ENCODE results near the gene HSD3B7.

The HSD3B7 gene

DNA sequence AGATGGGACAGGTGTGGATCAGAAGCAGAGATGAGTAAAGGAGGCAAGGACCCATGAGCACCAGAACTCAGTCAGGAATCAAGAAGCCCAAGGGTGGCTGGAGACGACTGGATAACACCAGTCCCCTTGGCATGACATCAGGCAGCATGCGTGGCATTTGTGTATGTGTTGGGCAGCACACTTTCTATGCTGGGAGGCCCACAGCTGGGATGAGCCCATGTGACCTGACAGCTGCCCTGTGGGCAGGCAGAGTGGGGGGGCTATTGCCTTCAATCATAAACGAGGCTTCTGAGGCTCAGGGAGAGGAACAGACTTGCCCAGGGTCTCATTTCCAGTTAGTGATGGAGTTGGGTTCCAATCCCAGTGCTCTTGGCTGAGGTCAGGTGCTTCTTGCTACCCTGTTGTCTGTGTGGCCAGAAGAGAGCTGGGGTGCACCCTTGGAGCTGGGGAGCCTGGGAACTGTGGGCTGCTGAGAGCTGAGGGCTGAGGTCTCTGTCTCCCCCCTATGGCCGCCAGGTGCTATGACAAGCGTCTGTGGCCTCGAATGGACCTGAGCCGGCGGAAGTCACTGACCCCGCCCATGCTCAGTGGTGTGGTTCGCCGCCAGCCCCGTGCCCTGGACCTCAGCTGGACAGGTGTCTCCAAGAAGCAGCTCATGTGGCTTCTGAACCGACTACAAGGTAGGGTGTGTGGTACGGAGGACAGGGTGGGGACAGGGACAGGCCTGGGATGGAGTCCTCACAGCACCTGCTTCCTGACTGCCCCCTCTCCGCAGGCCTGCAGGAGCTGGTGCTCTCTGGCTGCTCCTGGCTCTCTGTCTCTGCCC lies 43.2 kb upstream of the HSD3B7 start:
- TF ChIP-seq PPARA (CRISPR knock-in tag; IDR thresholded peaks at IDR 0.05; ENCODE audit: borderline replicate concordance): no peak
- no peak for TF ChIP-seq ESRRG (CRISPR knock-in tag; IDR thresholded peaks at IDR 0.05)
- TF ChIP-seq, protein P1, sequence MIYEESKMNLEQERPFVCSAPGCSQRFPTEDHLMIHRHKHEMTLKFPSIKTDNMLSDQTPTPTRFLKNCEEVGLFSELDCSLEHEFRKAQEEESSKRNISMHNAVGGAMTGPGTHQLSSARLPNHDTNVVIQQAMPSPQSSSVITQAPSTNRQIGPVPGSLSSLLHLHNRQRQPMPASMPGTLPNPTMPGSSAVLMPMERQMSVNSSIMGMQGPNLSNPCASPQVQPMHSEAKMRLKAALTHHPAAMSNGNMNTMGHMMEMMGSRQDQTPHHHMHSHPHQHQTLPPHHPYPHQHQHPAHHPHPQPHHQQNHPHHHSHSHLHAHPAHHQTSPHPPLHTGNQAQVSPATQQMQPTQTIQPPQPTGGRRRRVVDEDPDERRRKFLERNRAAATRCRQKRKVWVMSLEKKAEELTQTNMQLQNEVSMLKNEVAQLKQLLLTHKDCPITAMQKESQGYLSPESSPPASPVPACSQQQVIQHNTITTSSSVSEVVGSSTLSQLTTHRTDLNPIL (CRISPR knock-in tag; IDR thresholded peaks at IDR 0.05; ENCODE audit: low read depth): no peak
- TF ChIP-seq OSR1 (CRISPR knock-in tag; IDR thresholded peaks at IDR 0.05): no peak
- no peak for TF ChIP-seq RARB (CRISPR knock-in tag; IDR thresholded peaks at IDR 0.05)
- no peak for TF ChIP-seq BACH2 (CRISPR knock-in tag; IDR thresholded peaks at IDR 0.05; ENCODE audit: borderline replicate concordance)
- no peak for TF ChIP-seq ZNF8 (CRISPR knock-in tag; IDR thresholded peaks at IDR 0.05)
- TF ChIP-seq ZC3H10 (CRISPR knock-in tag; IDR thresholded peaks at IDR 0.05): no peak
- no peak for TF ChIP-seq ZNF565 (CRISPR knock-in tag; conservative IDR thresholded peaks at IDR 0.05; ENCODE audit: low read depth)
- TF ChIP-seq ZFP30 (CRISPR knock-in tag; IDR thresholded peaks at IDR 0.05): no peak
- TF ChIP-seq, protein P2, sequence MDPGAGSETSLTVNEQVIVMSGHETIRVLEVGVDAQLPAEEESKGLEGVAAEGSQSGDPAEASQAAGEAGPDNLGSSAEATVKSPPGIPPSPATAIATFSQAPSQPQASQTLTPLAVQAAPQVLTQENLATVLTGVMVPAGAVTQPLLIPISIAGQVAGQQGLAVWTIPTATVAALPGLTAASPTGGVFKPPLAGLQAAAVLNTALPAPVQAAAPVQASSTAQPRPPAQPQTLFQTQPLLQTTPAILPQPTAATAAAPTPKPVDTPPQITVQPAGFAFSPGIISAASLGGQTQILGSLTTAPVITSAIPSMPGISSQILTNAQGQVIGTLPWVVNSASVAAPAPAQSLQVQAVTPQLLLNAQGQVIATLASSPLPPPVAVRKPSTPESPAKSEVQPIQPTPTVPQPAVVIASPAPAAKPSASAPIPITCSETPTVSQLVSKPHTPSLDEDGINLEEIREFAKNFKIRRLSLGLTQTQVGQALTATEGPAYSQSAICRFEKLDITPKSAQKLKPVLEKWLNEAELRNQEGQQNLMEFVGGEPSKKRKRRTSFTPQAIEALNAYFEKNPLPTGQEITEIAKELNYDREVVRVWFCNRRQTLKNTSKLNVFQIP (CRISPR knock-in tag; IDR thresholded peaks at IDR 0.05; ENCODE audit: borderline replicate concordance, low read depth): no peak
- TF ChIP-seq TCF4 (CRISPR knock-in tag; IDR thresholded peaks at IDR 0.05; ENCODE audit: borderline replicate concordance): no peak
- ATAC-seq: peak; percentile 94

DNA sequence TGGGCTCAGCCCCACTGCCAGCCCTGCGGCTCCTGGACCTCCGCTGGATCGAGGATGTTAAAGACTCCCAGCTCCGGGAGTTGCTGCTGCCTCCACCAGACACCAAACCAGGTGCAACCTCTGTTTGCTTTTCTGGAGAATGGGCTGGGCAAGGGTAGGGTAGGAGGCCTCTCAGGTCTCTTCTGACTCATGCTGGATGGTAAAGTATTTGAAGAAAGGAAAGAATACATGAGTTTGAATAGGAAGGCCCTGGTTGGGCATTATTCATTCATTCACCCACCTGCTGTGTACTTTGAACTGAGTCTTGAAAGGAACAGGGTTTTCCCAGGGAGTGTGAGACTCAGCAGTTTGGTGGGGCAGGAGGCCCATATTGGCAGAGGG lies 42.6 kb upstream of the HSD3B7 start:
- no peak for ATAC-seq
- TF ChIP-seq ZFP3 (CRISPR knock-in tag; IDR thresholded peaks at IDR 0.05) (peak; percentile 79), ZNF70 (CRISPR knock-in tag; IDR thresholded peaks at IDR 0.05) (no peak)

DNA sequence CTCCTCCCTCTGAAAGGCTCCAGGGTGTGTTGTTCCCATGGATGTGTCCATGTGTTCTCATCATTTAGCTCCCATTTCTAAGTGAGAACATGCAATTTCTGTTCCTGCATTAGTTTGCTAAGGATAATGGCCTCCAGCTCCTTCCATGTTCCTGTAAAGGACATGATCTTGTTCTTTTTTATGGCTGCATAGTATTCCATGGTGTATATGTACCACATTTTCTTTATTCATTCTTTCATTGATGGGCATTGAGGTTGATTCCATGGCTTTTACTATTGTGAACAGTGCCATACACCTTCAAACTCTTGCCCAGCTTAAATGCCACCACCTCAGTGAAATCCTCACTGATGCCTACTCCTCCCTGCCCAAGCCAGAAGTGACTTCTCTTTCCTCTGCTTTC lies 40.7 kb upstream of the HSD3B7 start:
- TF ChIP-seq ESRRG (CRISPR knock-in tag; IDR thresholded peaks at IDR 0.05) (no peak), ZNF8 (CRISPR knock-in tag; IDR thresholded peaks at IDR 0.05) (peak; percentile 54; the same call in 1 of the 2 replicates), ARNTL (CRISPR knock-in tag; IDR thresholded peaks at IDR 0.05; ENCODE audit: borderline replicate concordance, low read depth) (no peak), ZFP30 (CRISPR knock-in tag; IDR thresholded peaks at IDR 0.05) (no peak), ISL1 (CRISPR knock-in tag; IDR thresholded peaks at IDR 0.05) (no peak)
- TF ChIP-seq, protein P2 (CRISPR knock-in tag; IDR thresholded peaks at IDR 0.05; ENCODE audit: borderline replicate concordance, low read depth): no peak
- no peak for ATAC-seq

DNA sequence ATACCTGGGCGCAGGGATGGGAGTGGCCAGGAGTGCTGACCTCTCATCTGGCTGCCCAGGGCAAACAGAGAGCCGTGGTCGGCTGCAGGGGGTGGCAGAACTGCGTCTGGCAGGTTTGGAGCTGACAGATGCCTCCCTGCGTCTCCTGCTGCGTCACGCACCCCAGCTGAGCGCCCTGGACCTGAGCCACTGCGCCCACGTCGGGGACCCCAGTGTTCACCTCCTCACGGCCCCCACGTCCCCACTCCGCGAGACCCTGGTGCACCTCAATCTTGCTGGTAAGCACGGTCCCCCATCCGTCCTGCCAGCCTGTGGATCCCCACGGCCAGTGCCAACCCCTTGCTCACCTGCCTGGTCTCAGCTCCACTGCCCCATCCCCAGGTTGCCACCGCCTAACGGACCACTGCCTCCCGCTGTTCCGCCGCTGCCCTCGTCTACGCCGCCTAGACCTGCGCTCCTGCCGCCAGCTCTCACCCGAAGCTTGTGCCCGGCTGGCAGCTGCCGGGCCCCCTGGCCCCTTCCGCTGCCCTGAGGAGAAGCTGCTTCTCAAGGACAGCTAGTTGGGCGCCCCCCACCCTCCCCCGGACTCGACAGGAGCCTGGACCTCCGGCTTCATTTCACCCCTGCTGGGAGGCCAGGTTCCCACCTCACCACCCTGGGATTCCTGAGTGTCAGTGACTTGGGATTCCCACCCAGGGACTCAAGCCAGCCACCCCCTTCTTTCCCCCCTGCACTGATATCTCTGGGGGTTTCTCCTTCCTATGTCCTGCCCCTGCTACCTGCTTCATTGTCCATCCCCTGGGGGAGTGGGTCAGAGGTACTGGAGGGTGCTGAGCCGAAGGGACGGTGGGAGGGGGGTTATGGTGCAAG lies 38.1 kb upstream of the HSD3B7 start:
- TF ChIP-seq ZFP30 (CRISPR knock-in tag; IDR thresholded peaks at IDR 0.05): no peak
- TF ChIP-seq ARNTL (CRISPR knock-in tag; IDR thresholded peaks at IDR 0.05; ENCODE audit: borderline replicate concordance, low read depth): no peak
- no peak for TF ChIP-seq ISL1 (CRISPR knock-in tag; IDR thresholded peaks at IDR 0.05)
- no peak for TF ChIP-seq ESRRG (CRISPR knock-in tag; IDR thresholded peaks at IDR 0.05)
- TF ChIP-seq, protein P3, sequence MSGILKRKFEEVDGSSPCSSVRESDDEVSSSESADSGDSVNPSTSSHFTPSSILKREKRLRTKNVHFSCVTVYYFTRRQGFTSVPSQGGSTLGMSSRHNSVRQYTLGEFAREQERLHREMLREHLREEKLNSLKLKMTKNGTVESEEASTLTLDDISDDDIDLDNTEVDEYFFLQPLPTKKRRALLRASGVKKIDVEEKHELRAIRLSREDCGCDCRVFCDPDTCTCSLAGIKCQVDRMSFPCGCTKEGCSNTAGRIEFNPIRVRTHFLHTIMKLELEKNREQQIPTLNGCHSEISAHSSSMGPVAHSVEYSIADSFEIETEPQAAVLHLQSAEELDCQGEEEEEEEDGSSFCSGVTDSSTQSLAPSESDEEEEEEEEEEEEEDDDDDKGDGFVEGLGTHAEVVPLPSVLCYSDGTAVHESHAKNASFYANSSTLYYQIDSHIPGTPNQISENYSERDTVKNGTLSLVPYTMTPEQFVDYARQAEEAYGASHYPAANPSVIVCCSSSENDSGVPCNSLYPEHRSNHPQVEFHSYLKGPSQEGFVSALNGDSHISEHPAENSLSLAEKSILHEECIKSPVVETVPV (CRISPR knock-in tag; IDR thresholded peaks at IDR 0.05): no peak
- no peak for TF ChIP-seq BACH2 (CRISPR knock-in tag; IDR thresholded peaks at IDR 0.05; ENCODE audit: borderline replicate concordance)
- no peak for TF ChIP-seq ZNF70 (CRISPR knock-in tag; IDR thresholded peaks at IDR 0.05)
- no peak for TF ChIP-seq OSR1 (CRISPR knock-in tag; IDR thresholded peaks at IDR 0.05)
- no peak for TF ChIP-seq GLIS3 (CRISPR knock-in tag; IDR thresholded peaks at IDR 0.05)
- TF ChIP-seq, protein P1 (CRISPR knock-in tag; IDR thresholded peaks at IDR 0.05; ENCODE audit: low read depth): no peak
- ATAC-seq: no peak

All from SK-N-SH treated with all-trans-retinoic acid at 6 μM for 48 hours (cell line).